ENCODE results near the gene CCDC73. TPM values are rescaled to one million over a fixed set of nuclear protein-coding genes. Genes with fewer than 3 reads are reported as not detected.
"Not testable (repeated sequence)": the region's sequence is repeated elsewhere in the genome, so short reads cannot be mapped to it uniquely, and the experiment has no call there.

The CCDC73 gene
- total RNA-seq, 2 experiments from 2014 or later = not detected

- H3K27me3 Mint-ChIP-seq = peaks cover 10% of the 10 kb centered on the region
- no peak overlapping the region for H3K27ac Mint-ChIP-seq
- H3K9me3 Mint-ChIP-seq (ENCODE audit: low read depth) = no peaks in the 10 kb centered on the region
- intact Hi-C loops (cut with DNase I, micrococcal nuclease) = loop anchor here (10.0 kb wide), 1 partner anchor 362 kb away; the partner anchor contains the start of gene WT1 (in 2 of the 2)
- H3K4me3 Mint-ChIP-seq = no peak overlapping the region
- DNase-seq (no peak), ATAC-seq (no peak)
- ChIA-PET CTCF (no interaction called here), POLR2A (no interaction called here)
- no peaks in the 10 kb centered on the region for H3K4me1 Mint-ChIP-seq
- H3K36me3 Mint-ChIP-seq (ENCODE audit: low read depth) = no peaks in the 10 kb centered on the region
Observed at GRCh38 chr11:32796425-32796824, 2.0 kb upstream of the CCDC73 start.

- ATAC-seq (peak; percentile 55), DNase-seq (peak; percentile 80)
- ChIA-PET CTCF (interaction anchor here (0.6 to 3.3 kb wide), 12 partner anchors 8 to 473 kb away, joined by 3 to 23 read pairs (median 4); no protein-coding TSS in a partner anchor), POLR2A (no interaction called here)
- Mint-ChIP-seq H3K36me3 (ENCODE audit: low read depth) (no peaks in the 10 kb centered on the region), H3K27ac (no peak overlapping the region), H3K4me1 (no peaks in the 10 kb centered on the region), H3K27me3 (peaks cover 11% of the 10 kb centered on the region), H3K9me3 (ENCODE audit: low read depth) (no peaks in the 10 kb centered on the region), H3K4me3 (no peak overlapping the region)
- intact Hi-C loops (cut with DNase I, micrococcal nuclease) = loop anchor here (1.0 to 10.0 kb wide), 5 partner anchors 46 to 470 kb away; partner anchors contain the start of gene WT1 (in 2 of the 2)
Observed at GRCh38 chr11:32792948-32793475, 1.4 kb downstream of the CCDC73 start.

GRCh38 chr11:32792111-32792947, 2.1 kb downstream of the CCDC73 start:
- H3K36me3 Mint-ChIP-seq (ENCODE audit: low read depth) = no peaks in the 10 kb centered on the region
- peaks cover 13% of the 10 kb centered on the region for H3K27me3 Mint-ChIP-seq
- CTCF ChIA-PET = interaction anchor here (0.7 to 3.3 kb wide), 12 partner anchors 9 to 472 kb away, joined by 3 to 23 read pairs (median 4); no protein-coding TSS in a partner anchor

GRCh38 chr11:32790916-32791315, 3.5 kb downstream of the CCDC73 start:
- intact Hi-C loops (cut with DNase I, micrococcal nuclease) = loop anchor here (5.0 to 10.0 kb wide), 2 partner anchors 44 to 356 kb away; partner anchors contain the start of gene WT1 (in 2 of the 2)
- CTCF ChIA-PET = interaction anchor here (0.7 to 3.3 kb wide), 5 partner anchors 8 to 468 kb away, joined by 3 to 23 read pairs (median 9); no protein-coding TSS in a partner anchor
- Mint-ChIP-seq H3K36me3 (ENCODE audit: low read depth) (no peaks in the 10 kb centered on the region), H3K4me3 (no peak overlapping the region), H3K4me1 (no peaks in the 10 kb centered on the region), H3K9me3 (ENCODE audit: low read depth) (no peaks in the 10 kb centered on the region), H3K27ac (no peak overlapping the region), H3K27me3 (peaks cover 12% of the 10 kb centered on the region)
- no peak for DNase-seq
- no peak for ATAC-seq
- POLR2A ChIA-PET = no interaction called here

More at GRCh38 chr11:32792111-32792947, 2.1 kb downstream of the CCDC73 start:
- intact Hi-C loops (cut with DNase I, micrococcal nuclease) = loop anchor here (1.0 to 10.0 kb wide), 3 partner anchors 45 to 418 kb away; partner anchors contain the start of gene WT1 (in 2 of the 2)
- Mint-ChIP-seq H3K4me1 (no peaks in the 10 kb centered on the region), H3K27ac (no peak overlapping the region), H3K9me3 (ENCODE audit: low read depth) (no peaks in the 10 kb centered on the region), H3K4me3 (no peak overlapping the region)
- ATAC-seq (no peak), DNase-seq (no peak)
- POLR2A ChIA-PET = interaction anchor here (0.6 kb wide), 1 partner anchor 54 kb away, joined by 4 read pairs; no protein-coding TSS in a partner anchor

GRCh38 chr11:32786811-32787210, 7.7 kb downstream of the CCDC73 start:
- POLR2A ChIA-PET = no interaction called here
- CTCF ChIA-PET = no interaction called here

GRCh38 chr11:32785262-32785661, 9.2 kb downstream of the CCDC73 start:
- CTCF ChIA-PET = interaction anchor here (0.9 kb wide), 1 partner anchor 25 kb away, joined by 3 read pairs; no protein-coding TSS in a partner anchor
- peaks cover 3% of the 10 kb centered on the region for H3K27me3 Mint-ChIP-seq
- H3K4me3 Mint-ChIP-seq = no peak overlapping the region
- no peak for DNase-seq
- ATAC-seq = no peak
- POLR2A ChIA-PET = no interaction called here
- no peaks in the 10 kb centered on the region for H3K4me1 Mint-ChIP-seq
- intact Hi-C loops (cut with DNase I, micrococcal nuclease) = no loop called here
- H3K27ac Mint-ChIP-seq = no peak overlapping the region
- H3K36me3 Mint-ChIP-seq (ENCODE audit: low read depth) = no peaks in the 10 kb centered on the region
- H3K9me3 Mint-ChIP-seq (ENCODE audit: low read depth) = no peaks in the 10 kb centered on the region

More at GRCh38 chr11:32786811-32787210, 7.7 kb downstream of the CCDC73 start:
- H3K27me3 Mint-ChIP-seq = peaks cover 4% of the 10 kb centered on the region
- no peak overlapping the region for H3K4me3 Mint-ChIP-seq
- no peaks in the 10 kb centered on the region for H3K9me3 Mint-ChIP-seq (ENCODE audit: low read depth)
- H3K4me1 Mint-ChIP-seq = no peaks in the 10 kb centered on the region
- intact Hi-C loops (cut with DNase I, micrococcal nuclease) = no loop called here
- DNase-seq = no peak
- no peak overlapping the region for H3K27ac Mint-ChIP-seq
- H3K36me3 Mint-ChIP-seq (ENCODE audit: low read depth) = no peaks in the 10 kb centered on the region
- no peak for ATAC-seq

GRCh38 chr11:32781721-32782120, 12.7 kb downstream of the CCDC73 start:
- H3K4me1 Mint-ChIP-seq = no peaks in the 10 kb centered on the region
- intact Hi-C loops (cut with DNase I, micrococcal nuclease) = no loop called here
- CTCF ChIA-PET = no interaction called here

GRCh38 chr11:32780839-32781238, 13.6 kb downstream of the CCDC73 start:
- H3K4me1 Mint-ChIP-seq; intact Hi-C loops (cut with DNase I, micrococcal nuclease); POLR2A ChIA-PET; H3K4me3 Mint-ChIP-seq; H3K27me3 Mint-ChIP-seq; ATAC-seq; H3K9me3 Mint-ChIP-seq (ENCODE audit: low read depth); CTCF ChIA-PET; H3K36me3 Mint-ChIP-seq (ENCODE audit: low read depth); DNase-seq; H3K27ac Mint-ChIP-seq: not testable (repeated sequence)

More at GRCh38 chr11:32781721-32782120, 12.7 kb downstream of the CCDC73 start:
- no peak overlapping the region for H3K4me3 Mint-ChIP-seq
- no peaks in the 10 kb centered on the region for H3K9me3 Mint-ChIP-seq (ENCODE audit: low read depth)
- POLR2A ChIA-PET = no interaction called here
- H3K36me3 Mint-ChIP-seq (ENCODE audit: low read depth) = no peaks in the 10 kb centered on the region
- H3K27me3 Mint-ChIP-seq = no peaks in the 10 kb centered on the region
- no peak for DNase-seq
- no peak for ATAC-seq
- no peak overlapping the region for H3K27ac Mint-ChIP-seq

GRCh38 chr11:32779136-32779535, 15.3 kb downstream of the CCDC73 start:
- peaks cover 10% of the 10 kb centered on the region for H3K4me1 Mint-ChIP-seq
- CTCF ChIA-PET = interaction anchor here (0.9 to 1.0 kb wide), 3 partner anchors 14 to 30 kb away, joined by 3 read pairs; no protein-coding TSS in a partner anchor

GRCh38 chr11:32775908-32776307, 18.6 kb downstream of the CCDC73 start:
- POLR2A ChIA-PET = no interaction called here
- H3K27me3 Mint-ChIP-seq = no peaks in the 10 kb centered on the region
- peaks cover 10% of the 10 kb centered on the region for H3K4me1 Mint-ChIP-seq
- ATAC-seq (no peak), DNase-seq (no peak)
- no peak overlapping the region for H3K4me3 Mint-ChIP-seq
- CTCF ChIA-PET = interaction anchor here (0.6 kb wide), 1 partner anchor 222 kb away, joined by 3 read pairs; no protein-coding TSS in a partner anchor
- intact Hi-C loops (cut with DNase I, micrococcal nuclease) = no loop called here
- H3K27ac Mint-ChIP-seq = no peak overlapping the region
- no peaks in the 10 kb centered on the region for H3K9me3 Mint-ChIP-seq (ENCODE audit: low read depth)
- H3K36me3 Mint-ChIP-seq (ENCODE audit: low read depth) = no peaks in the 10 kb centered on the region

More at GRCh38 chr11:32779136-32779535, 15.3 kb downstream of the CCDC73 start:
- POLR2A ChIA-PET = no interaction called here
- H3K36me3 Mint-ChIP-seq (ENCODE audit: low read depth) = no peaks in the 10 kb centered on the region
- H3K9me3 Mint-ChIP-seq (ENCODE audit: low read depth) = no peaks in the 10 kb centered on the region
- intact Hi-C loops (cut with DNase I, micrococcal nuclease) = no loop called here
- ATAC-seq (no peak), DNase-seq (no peak)
- no peaks in the 10 kb centered on the region for H3K27me3 Mint-ChIP-seq
- H3K27ac Mint-ChIP-seq = no peak overlapping the region
- no peak overlapping the region for H3K4me3 Mint-ChIP-seq

- no peaks in the 10 kb centered on the region for H3K27me3 Mint-ChIP-seq
- peaks cover 10% of the 10 kb centered on the region for H3K4me1 Mint-ChIP-seq
- no peak for ATAC-seq
- POLR2A ChIA-PET = no interaction called here
- H3K4me3 Mint-ChIP-seq = no peak overlapping the region
- no peak overlapping the region for H3K27ac Mint-ChIP-seq
- no peaks in the 10 kb centered on the region for H3K36me3 Mint-ChIP-seq (ENCODE audit: low read depth)
- intact Hi-C loops (cut with DNase I, micrococcal nuclease) = no loop called here
- DNase-seq = no peak
- no peaks in the 10 kb centered on the region for H3K9me3 Mint-ChIP-seq (ENCODE audit: low read depth)
- CTCF ChIA-PET = no interaction called here
Observed at GRCh38 chr11:32774081-32774480, 20.4 kb downstream of the CCDC73 start.

Data from activated CD4-positive, alpha-beta T cell treated with anti-CD3 and anti-CD28 coated beads for 36 hours (primary cell).